Stomach smooth muscle (tissue), 2 donors: ENCODE measurements around the gene FOXR1.

Experiments
- H3K27ac ChIP-seq: one replicate; pipeline ENCODE4 v1.7.0; 2013; ENCODE audit warnings: mild to moderate bottlenecking, low read length, inconsistent platforms
- H3K27me3 ChIP-seq, 2 donors: one replicate each; pipeline ENCODE4 v1.7.0; 2013; ENCODE audit warnings: low read length in 2 of 2; ENCODE audit not compliant: insufficient read depth in 2 of 2, control insufficient read depth in 1 of 2
- H3K36me3 ChIP-seq, 2 donors: one replicate each; pipeline ENCODE4 v1.7.0; 2013; ENCODE audit warnings: low read length in 2 of 2; ENCODE audit not compliant: control insufficient read depth in 2 of 2, insufficient read depth in 2 of 2
- H3K4me1 ChIP-seq: one replicate; pipeline ENCODE4 v1.7.0; 2013; ENCODE audit warnings: low read length; ENCODE audit not compliant: control insufficient read depth, insufficient read depth
- H3K4me3 ChIP-seq, 2 donors: one replicate each; pipeline ENCODE4 v1.7.0; 2013; ENCODE audit warnings: low read length in 2 of 2
- H3K9ac ChIP-seq, 2 donors: one replicate each; pipeline ENCODE4 v1.7.0; 2013; ENCODE audit warnings: low read length in 2 of 2, mild to moderate bottlenecking in 1 of 2
- H3K9me3 ChIP-seq, 2 donors: one replicate each; pipeline ENCODE4 v1.7.0; 2013; ENCODE audit warnings: low read length in 2 of 2; ENCODE audit not compliant: control insufficient read depth in 2 of 2
- donor health status: healthy.
- donor health status: Pancreatic carcinoma.

The FOXR1 gene

GRCh38 chr11:119019996-119020395, 48.4 kb downstream of the FOXR1 start:
- Histone ChIP-seq H3K9ac (peak overlapping the region; percentile 42 to 95), H3K27me3 (no peaks in the 10 kb centered on the region), H3K36me3 (peaks cover 28 to 35% of the 10 kb centered on the region in 2 donors), H3K4me1 (peaks cover 33% of the 10 kb centered on the region), H3K4me3 (peak overlapping the region; percentile 87 to 98), H3K27ac (no peak overlapping the region), H3K9me3 (no peaks in the 10 kb centered on the region)

- H3K36me3 ChIP-seq: peaks cover 23 to 29% of the 10 kb centered on the region in 2 donors
- H3K4me1 ChIP-seq: peaks cover 27% of the 10 kb centered on the region
- H3K9me3 ChIP-seq: no peaks in the 10 kb centered on the region
- H3K4me3 ChIP-seq: no peak overlapping the region
- H3K9ac ChIP-seq: no peak overlapping the region
- no peak overlapping the region for H3K27ac ChIP-seq
- H3K27me3 ChIP-seq: no peaks in the 10 kb centered on the region
Measured at GRCh38 chr11:119021631-119022030, 50.1 kb downstream of the FOXR1 start.

- no peak overlapping the region for H3K4me3 ChIP-seq
- no peak overlapping the region for H3K9ac ChIP-seq
- H3K27ac ChIP-seq: no peak overlapping the region
- peaks cover 23 to 39% of the 10 kb centered on the region in 2 donors for H3K36me3 ChIP-seq
- peaks cover 21% of the 10 kb centered on the region for H3K4me1 ChIP-seq
- no peaks in the 10 kb centered on the region for H3K9me3 ChIP-seq
- H3K27me3 ChIP-seq: no peaks in the 10 kb centered on the region
Measured at GRCh38 chr11:119023741-119024140, 52.2 kb downstream of the FOXR1 start.

GRCh38 chr11:119024430-119025098, 53.0 kb downstream of the FOXR1 start:
- H3K27ac ChIP-seq: peak overlapping the region; percentile 24
- no peak overlapping the region for H3K9ac ChIP-seq
- H3K36me3 ChIP-seq: peaks cover 23 to 39% of the 10 kb centered on the region in 2 donors
- H3K4me1 ChIP-seq: peaks cover 25% of the 10 kb centered on the region
- H3K4me3 ChIP-seq: no peak overlapping the region
- H3K27me3 ChIP-seq: no peaks in the 10 kb centered on the region
- no peaks in the 10 kb centered on the region for H3K9me3 ChIP-seq

- Histone ChIP-seq H3K27me3 (no peaks in the 10 kb centered on the region), H3K4me3 (no peak overlapping the region), H3K4me1 (peaks cover 24% of the 10 kb centered on the region), H3K9ac (no peak overlapping the region), H3K27ac (peak overlapping the region; percentile 24), H3K36me3 (peaks cover 21 to 39% of the 10 kb centered on the region in 2 donors), H3K9me3 (no peaks in the 10 kb centered on the region)
Measured at GRCh38 chr11:119025099-119025473, 53.5 kb downstream of the FOXR1 start.

- peaks cover 23% of the 10 kb centered on the region for H3K4me1 ChIP-seq
- no peak overlapping the region for H3K27ac ChIP-seq
- H3K9ac ChIP-seq: no peak overlapping the region
- no peaks in the 10 kb centered on the region for H3K27me3 ChIP-seq
- H3K9me3 ChIP-seq: no peaks in the 10 kb centered on the region
- H3K36me3 ChIP-seq: peaks cover 19 to 37% of the 10 kb centered on the region in 2 donors
- no peak overlapping the region for H3K4me3 ChIP-seq
Measured at GRCh38 chr11:119025541-119025940, 54.0 kb downstream of the FOXR1 start.

- Histone ChIP-seq H3K9ac (no peak overlapping the region), H3K4me3 (no peak overlapping the region), H3K36me3 (peaks cover 19 to 37% of the 10 kb centered on the region in 2 donors)
Measured at GRCh38 chr11:119025978-119026766, 54.6 kb downstream of the FOXR1 start.

GRCh38 chr11:119026970-119027369, 55.4 kb downstream of the FOXR1 start:
- no peaks in the 10 kb centered on the region for H3K9me3 ChIP-seq
- H3K4me3 ChIP-seq: no peak overlapping the region
- H3K9ac ChIP-seq: peak overlapping the region in 1 of 2 donors; percentile 21
- peaks cover 15 to 33% of the 10 kb centered on the region in 2 donors for H3K36me3 ChIP-seq
- no peak overlapping the region for H3K27ac ChIP-seq
- H3K27me3 ChIP-seq: no peaks in the 10 kb centered on the region
- peaks cover 18% of the 10 kb centered on the region for H3K4me1 ChIP-seq

More at GRCh38 chr11:119025978-119026766, 54.6 kb downstream of the FOXR1 start:
- Histone ChIP-seq H3K4me1 (peaks cover 23% of the 10 kb centered on the region), H3K27me3 (no peaks in the 10 kb centered on the region), H3K9me3 (no peaks in the 10 kb centered on the region), H3K27ac (no peak overlapping the region)

GRCh38 chr11:119027561-119028345, 56.2 kb downstream of the FOXR1 start:
- Histone ChIP-seq H3K27ac (no peak overlapping the region), H3K4me1 (peaks cover 18% of the 10 kb centered on the region), H3K9me3 (no peaks in the 10 kb centered on the region), H3K9ac (no peak overlapping the region), H3K36me3 (peaks cover 15 to 33% of the 10 kb centered on the region in 2 donors), H3K27me3 (no peaks in the 10 kb centered on the region), H3K4me3 (no peak overlapping the region)

- H3K9me3 ChIP-seq: no peaks in the 10 kb centered on the region
- H3K4me1 ChIP-seq: peaks cover 18% of the 10 kb centered on the region
- no peak overlapping the region for H3K9ac ChIP-seq
- no peak overlapping the region for H3K27ac ChIP-seq
- no peaks in the 10 kb centered on the region for H3K27me3 ChIP-seq
- peaks cover 10 to 28% of the 10 kb centered on the region in 2 donors for H3K36me3 ChIP-seq
- H3K4me3 ChIP-seq: no peak overlapping the region
Measured at GRCh38 chr11:119028346-119029068, 56.9 kb downstream of the FOXR1 start.
